Adrenal gland (tissue), 12 donors: ENCODE results near the gene CDH12. TPM values are rescaled to one million over a fixed set of nuclear protein-coding genes. Genes with fewer than 3 reads are reported as not detected.
"Not testable (repeated sequence)": the region's sequence is repeated elsewhere in the genome, so short reads cannot be mapped to it uniquely, and the experiment has no call there.

Source experiments
- DNase-seq, 7 donors: peaks; one replicate each; pipeline ENCODE4 v3.0.0-alpha.2; 2019 to 2020
- H3K27ac ChIP-seq, 5 donors: fragments of 200-600 bp; sonication (generic) in 4 of 5; 1 replicate in 3 of 5; 2 replicates in 2 of 5; pipeline versions ENCODE4 v1.5.1 to v1.8.0; 2016 to 2020; ENCODE audit warnings: mild to moderate bottlenecking in 1 of 5
- H3K27me3 ChIP-seq: fragments of 200-600 bp; 2 replicates; pipeline ENCODE4 v1.8.0; 2021
- H3K36me3 ChIP-seq, 2 donors: fragments of 200-600 bp; replicated peaks in 1 of 2; 1 replicate in 1 of 2; 2 replicates in 1 of 2; pipeline versions ENCODE4 v1.5.1 to v1.8.0; 2018 to 2022
- H3K4me1 ChIP-seq, 2 donors: fragments of 200-600 bp; replicated peaks in 1 of 2; 1 replicate in 1 of 2; 2 replicates in 1 of 2; pipeline versions ENCODE4 v1.5.1 to v1.8.0; 2018 to 2021
- H3K4me3 ChIP-seq, 4 donors: fragments of 200-600 bp; sonication (generic) in 3 of 4; one replicate each; pipeline ENCODE4 v1.5.1; 2016 to 2018
- H3K9me3 ChIP-seq, 3 donors: fragments of 200-600 bp; sonication (generic) in 1 of 3; replicated peaks in 1 of 3; 1 replicate in 2 of 3; 2 replicates in 1 of 3; pipeline versions ENCODE4 v1.5.1 to v1.8.0; 2016 to 2021
- CTCF ChIP-seq, 6 experiments: fragments of 450-650 bp in 4 of 6; fragments of 200-600 bp in 2 of 6; sonication (generic) in 1 of 6; IDR thresholded peaks; 1 replicate in 5 of 6; 2 replicates in 1 of 6; pipeline versions ENCODE4 v1.5.1 to v1.8.0; 2016 to 2021; ENCODE audit warnings: antibody characterized with exemption in 6 of 6, mild to moderate bottlenecking in 2 of 6, moderate library complexity in 1 of 6
- POLR2A ChIP-seq, 2 donors: fragments of 450-650 bp; IDR thresholded peaks; one replicate each; pipeline ENCODE4 v1.6.1; 2017; ENCODE audit warnings: antibody characterized with exemption in 2 of 2, mild to moderate bottlenecking in 2 of 2, moderate library complexity in 1 of 2
- WGBS, 4 donors: extraction: QIAGEN DNeasy Blood & Tissue Kit in 2 of 4; methylation state at CpG; one replicate each; pipeline versions ENCODE4 v1.1.5 to v1.1.7; 2013 to 2017; 5-methylcytosine and 5-hydroxymethylcytosine counted together
- intact Hi-C, 2 donors: fragments of 100-400 bp; cut with DNase I; formaldehyde crosslinking; loops; one replicate each; pipeline versions ENCODE4 v1.14.1 to v1.15.0; 2022 to 2023
- polyA plus RNA-seq, 3 donors: library from polyadenylated mRNA; stranded (reverse); fragments of 200-250 nt in 2 of 3; fragments of 350-450 nt in 1 of 3; fragmentation: Illumina TruSeq in 1 of 3; extraction: RNeasy Lipid Tissue Mini Kit (QIAGEN cat#74804) in 1 of 3; gene quantifications; one replicate each; pipeline ENCODE4 v1.2.3, GENCODE V29; 2013 to 2014
- total RNA-seq, 9 donors: library from RNA; depleted of rRNA in 4 of 9; stranded (reverse); fragments of >200 nt in 4 of 9; fragments of 120-200 nt in 1 of 9; fragmentation: NEBNext Ultra II Directional in 1 of 9; extraction: Animal tissue kit (Norgen Biotek cat#: 25700) in 1 of 9; gene quantifications; one replicate each; pipeline versions ENCODE4 v1.1.0 to v1.2.4, GENCODE V29; 2013 to 2023
- donor health status: healthy with polysubstance abuse.
- donor health status: Bipolar disorder and iron deficiency.
- donor health status: DM: yes; HTN: yes; CAD: no.
- donor health status: DM: no; HTN: no; CAD: no.
- donor health status: DM: no; HTN: no; CAD: no.
- donor health status: DM: yes; HTN: yes; CAD: no.

CDH12 gene
- total and polyA plus RNA-seq, 12 donors: 0.80 to 16.5 (median 7.8) TPM

- no peak for TF ChIP-seq POLR2A (IDR thresholded peaks at IDR 0.05)
- no peak for TF ChIP-seq CTCF (IDR thresholded peaks at IDR 0.05)
- DNase-seq: no peak
- intact Hi-C loops: no loop called here
- Histone ChIP-seq H3K36me3 (no peaks in the 10 kb centered on the region), H3K4me3 (no peak overlapping the region), H3K9me3 (no peaks in the 10 kb centered on the region), H3K27ac (no peak overlapping the region), H3K4me1 (no peaks in the 10 kb centered on the region), H3K27me3 (no peaks in the 10 kb centered on the region)
- 62 to 72% (median 65%) methylated on average over 4 of the region's 4 CpGs for WGBS, 4 donors
Measured at GRCh38 chr5:22531986-22532385, 321.2 kb downstream of the CDH12 start.

- Histone ChIP-seq H3K9me3 (no peaks in the 10 kb centered on the region), H3K27ac (no peak overlapping the region), H3K27me3 (no peaks in the 10 kb centered on the region), H3K4me1 (no peaks in the 10 kb centered on the region), H3K36me3 (no peaks in the 10 kb centered on the region), H3K4me3 (no peak overlapping the region)
- no peak for DNase-seq
- TF ChIP-seq CTCF (IDR thresholded peaks at IDR 0.05): no peak
- no peak for TF ChIP-seq POLR2A (IDR thresholded peaks at IDR 0.05)
- whole genome bisulfite sequencing, 4 donors: 75 to 89% (median 80%) methylated on average over 3 of the region's 3 CpGs
- intact Hi-C loops: no loop called here
Measured at GRCh38 chr5:22521521-22521920, 331.6 kb downstream of the CDH12 start.

- DNase-seq, intact Hi-C loops, H3K9me3 ChIP-seq, H3K4me3 ChIP-seq, H3K27me3 ChIP-seq, H3K4me1 ChIP-seq, H3K27ac ChIP-seq, H3K36me3 ChIP-seq: not testable (repeated sequence)
- 84 to 89% (median 87%) methylated on average over 7 of the region's 7 CpGs for WGBS, 4 donors
Measured at GRCh38 chr5:22516497-22516896, 336.6 kb downstream of the CDH12 start.

GRCh38 chr5:22514231-22514630 lies 338.9 kb downstream of the CDH12 start:
- no peak for DNase-seq
- Histone ChIP-seq H3K27me3 (no peaks in the 10 kb centered on the region), H3K4me1 (no peaks in the 10 kb centered on the region), H3K4me3 (no peak overlapping the region), H3K9me3 (no peaks in the 10 kb centered on the region), H3K27ac (no peak overlapping the region), H3K36me3 (no peaks in the 10 kb centered on the region)
- TF ChIP-seq CTCF (IDR thresholded peaks at IDR 0.05) (no peak), POLR2A (IDR thresholded peaks at IDR 0.05) (no peak)
- intact Hi-C loops: no loop called here

GRCh38 chr5:22505891-22506290 lies 347.3 kb downstream of the CDH12 start:
- Histone ChIP-seq H3K27ac (no peak overlapping the region), H3K9me3 (no peaks in the 10 kb centered on the region), H3K36me3 (no peaks in the 10 kb centered on the region), H3K4me3 (no peak overlapping the region), H3K4me1 (peaks cover 0 to 4% of the 10 kb centered on the region in 2 donors), H3K27me3 (no peaks in the 10 kb centered on the region)
- DNase-seq: no peak
- intact Hi-C loops: no loop called here
- TF ChIP-seq CTCF (IDR thresholded peaks at IDR 0.05) (no peak), POLR2A (IDR thresholded peaks at IDR 0.05) (no peak)
- 41 to 57% (median 48%) methylated on average over 3 of the region's 3 CpGs for WGBS, 4 donors
